Measurements from ENCODE around the gene ADD3.
"Not testable (repeated sequence)": the region's sequence is repeated elsewhere in the genome, so short reads cannot be mapped to it uniquely, and the experiment has no call there.

Gene ADD3

GRCh38 chr10:110114668-110115067 lies 106.9 kb downstream of the ADD3 start:
- not testable (repeated sequence) for DNase-seq

GRCh38 chr10:110115784-110116520 lies 108.2 kb downstream of the ADD3 start:
- no peak for DNase-seq

- no peak for DNase-seq
These were observed 111.3 kb downstream of the ADD3 start for GRCh38 chr10:110118891-110119621.

GRCh38 chr10:110123594-110123993 lies 115.8 kb downstream of the ADD3 start:
- no peak for DNase-seq

- DNase-seq, result no peak
These were observed 121.7 kb downstream of the ADD3 start for GRCh38 chr10:110129490-110129889.

GRCh38 chr10:110134917-110135316 lies 127.1 kb downstream of the ADD3 start:
- DNase-seq, result no peak

GRCh38 chr10:110135836-110136235 lies 128.1 kb downstream of the ADD3 start:
- DNase-seq, result not testable (repeated sequence)

GRCh38 chr10:110137142-110137545 lies 129.4 kb downstream of the ADD3 start:
- DNase-seq, result no peak

GRCh38 chr10:110138197-110138812 lies 130.5 kb downstream of the ADD3 start:
- no peak for DNase-seq

- no peak for DNase-seq
These were observed 133.4 kb downstream of the ADD3 start for GRCh38 chr10:110141185-110141584.

- no peak for DNase-seq
These were observed 134.3 kb downstream of the ADD3 start for GRCh38 chr10:110141871-110142635.

GRCh38 chr10:110142965-110143364 lies 135.2 kb downstream of the ADD3 start:
- no peak for DNase-seq

GRCh38 chr10:110144507-110144906 lies 136.7 kb downstream of the ADD3 start:
- DNase-seq, result no peak

- DNase-seq, result no peak
These were observed 140.2 kb downstream of the ADD3 start for GRCh38 chr10:110147961-110148360.

GRCh38 chr10:110149259-110149658 lies 141.5 kb downstream of the ADD3 start:
- DNase-seq, result no peak

- DNase-seq, result no peak
These were observed 142.3 kb downstream of the ADD3 start for GRCh38 chr10:110150046-110150445.

GRCh38 chr10:110150981-110151380 lies 143.2 kb downstream of the ADD3 start:
- no peak for DNase-seq

GRCh38 chr10:110151467-110151866 lies 143.7 kb downstream of the ADD3 start:
- no peak for DNase-seq

- no peak for DNase-seq
These were observed 144.2 kb downstream of the ADD3 start for GRCh38 chr10:110151971-110152370.

- DNase-seq, result no peak
These were observed 145.6 kb downstream of the ADD3 start for GRCh38 chr10:110153396-110153795.

- DNase-seq, result no peak
These were observed 148.3 kb downstream of the ADD3 start for GRCh38 chr10:110156046-110156445.

- DNase-seq, result no peak
These were observed 150.5 kb downstream of the ADD3 start for GRCh38 chr10:110158051-110159005.
